Measurements from ENCODE around the gene ADCY9. TPM values are rescaled to one million over a fixed set of nuclear protein-coding genes. Genes with fewer than 3 reads are reported as not detected.

The ADCY9 gene
- polyA plus RNA-seq, 1 donor (not counting 4 experiments of a cell fraction or from before 2014, with no cell fraction given), result 3.0 TPM

DNA sequence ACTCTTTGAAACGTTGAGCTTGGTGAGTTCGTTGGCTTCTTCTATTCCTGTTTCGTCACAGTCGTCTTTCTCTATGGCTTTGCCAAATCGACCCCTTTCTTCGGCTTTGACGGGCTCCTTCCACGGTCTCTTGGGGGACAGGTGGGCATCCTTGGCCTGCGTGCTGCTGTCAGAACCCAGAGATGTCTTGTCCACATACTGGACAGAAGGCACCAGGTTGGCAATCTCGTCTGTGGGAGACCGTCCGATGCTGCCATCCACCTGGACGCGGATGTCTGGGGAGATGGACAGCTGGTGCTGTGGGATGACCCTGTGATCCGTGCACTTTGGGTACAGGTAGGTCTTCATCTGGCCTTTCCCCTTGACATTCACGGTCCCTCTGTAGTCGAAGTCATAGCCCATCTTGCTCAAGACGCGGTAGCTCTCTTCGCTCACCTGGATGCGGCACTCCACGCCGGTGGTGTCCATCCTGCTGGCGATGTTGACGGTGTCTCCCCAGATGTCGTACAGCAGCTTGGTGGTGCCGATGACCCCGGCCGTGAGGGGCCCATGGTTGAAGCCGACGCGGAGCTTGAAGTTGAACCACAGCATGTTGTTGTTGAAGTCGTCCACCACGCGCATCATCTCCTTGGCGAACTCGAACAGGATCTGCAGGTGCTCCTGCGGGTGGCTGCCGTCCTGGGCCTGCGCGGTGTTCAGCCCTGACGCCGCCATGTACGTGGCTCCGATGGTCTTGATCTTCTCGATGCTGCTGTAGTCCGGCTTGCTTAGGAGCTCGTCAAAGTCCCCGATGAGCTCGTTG, 150.3 kb downstream of the ADCY9 start:
- H3K9me3 ChIP-seq (ENCODE audit: control insufficient read depth, low read depth, low read length), result no peaks in the 10 kb centered on the region
- H3K4me1 ChIP-seq (ENCODE audit: control insufficient read depth, extremely low read depth, insufficient read depth, low read length), result no peaks in the 10 kb centered on the region
- TF ChIP-seq EZH2 (IDR thresholded peaks at IDR 0.05; ENCODE audit: low read length) (no peak), CTCF (optimal IDR thresholded peaks at IDR 0.05 in 1 of 3, IDR thresholded peaks at IDR 0.05 in 1 of 3, conservative IDR thresholded peaks at IDR 0.05 in 1 of 3; ENCODE audit: extremely low read depth in 1 of 3, insufficient read depth in 2 of 3, low read length in 3 of 3) (no peak)
- no peak overlapping the region for H3K4me2 ChIP-seq (ENCODE audit: control insufficient read depth, extremely low read depth, insufficient read depth, low read depth, low read length)
- H3K9me1 ChIP-seq (ENCODE audit: control insufficient read depth, extremely low read depth, insufficient read depth, low read length), result no peaks in the 10 kb centered on the region
- no peak overlapping the region for H2AFZ ChIP-seq (ENCODE audit: control insufficient read depth, low read length)
- H3K4me3 ChIP-seq (ENCODE audit: control insufficient read depth in 2 of 3, extremely low read depth in 1 of 3, insufficient read depth in 2 of 3, low read depth in 1 of 3, low read length in 3 of 3), result no peak overlapping the region
- dilution Hi-C loops (cut with MboI; ENCODE audit: extremely low pct_ligation_motif_present, low sequenced_read_pairs), result no loop called here
- H3K27ac ChIP-seq (ENCODE audit: control insufficient read depth, insufficient read depth, low read length), result no peak overlapping the region
- DNase-seq (ENCODE audit: low read depth, low spot score) (no peak), FAIRE-seq (no peak)
- no peaks in the 10 kb centered on the region for H3K27me3 ChIP-seq (ENCODE audit: control insufficient read depth, extremely low read depth, insufficient read depth, low read length)
- peaks cover 0 to 5% of the 10 kb centered on the region in 2 experiments for H3K36me3 ChIP-seq (ENCODE audit: control insufficient read depth in 2 of 2, extremely low read depth in 1 of 2, insufficient read depth in 2 of 2, low read length in 2 of 2)
- H4K20me1 ChIP-seq (ENCODE audit: control insufficient read depth, extremely low read depth, insufficient read depth, low read length), result no peaks in the 10 kb centered on the region
- H3K79me2 ChIP-seq (ENCODE audit: control insufficient read depth, insufficient read depth, low read length), result no peaks in the 10 kb centered on the region
- H3K9ac ChIP-seq (ENCODE audit: control insufficient read depth, extremely low read depth, insufficient read depth, low read length), result no peak overlapping the region

DNA sequence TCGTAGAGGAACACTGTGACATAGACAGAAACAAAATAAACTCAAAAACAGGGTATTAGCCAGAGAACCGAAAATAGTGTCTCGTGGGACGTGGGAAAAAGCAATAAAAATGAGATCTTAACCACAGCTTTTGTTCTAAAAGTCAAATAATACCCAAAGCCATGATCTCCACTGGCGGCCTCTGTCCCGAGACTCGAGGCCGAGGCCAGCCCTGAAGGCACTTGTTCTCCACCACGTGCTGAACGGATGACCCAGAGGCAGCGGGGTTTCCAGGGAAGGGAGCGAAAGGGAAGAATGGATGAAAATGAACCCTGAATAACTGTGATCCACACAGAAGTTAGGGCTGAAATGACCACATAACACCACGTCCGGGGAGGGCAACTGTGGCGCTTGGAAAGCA, 150.9 kb downstream of the ADCY9 start:
- H3K9me1 ChIP-seq (ENCODE audit: control insufficient read depth, extremely low read depth, insufficient read depth, low read length), result no peaks in the 10 kb centered on the region
- H2AFZ ChIP-seq (ENCODE audit: control insufficient read depth, low read length), result no peak overlapping the region
- no peaks in the 10 kb centered on the region for H3K79me2 ChIP-seq (ENCODE audit: control insufficient read depth, insufficient read depth, low read length)
- H3K27ac ChIP-seq (ENCODE audit: control insufficient read depth, insufficient read depth, low read length), result no peak overlapping the region
- no peak overlapping the region for H3K4me3 ChIP-seq (ENCODE audit: control insufficient read depth in 2 of 3, extremely low read depth in 1 of 3, insufficient read depth in 2 of 3, low read depth in 1 of 3, low read length in 3 of 3)
- no peaks in the 10 kb centered on the region for H3K27me3 ChIP-seq (ENCODE audit: control insufficient read depth, extremely low read depth, insufficient read depth, low read length)
- TF ChIP-seq CTCF (optimal IDR thresholded peaks at IDR 0.05 in 1 of 3, IDR thresholded peaks at IDR 0.05 in 1 of 3, conservative IDR thresholded peaks at IDR 0.05 in 1 of 3; ENCODE audit: extremely low read depth in 1 of 3, insufficient read depth in 2 of 3, low read length in 3 of 3) (no peak), EZH2 (IDR thresholded peaks at IDR 0.05; ENCODE audit: low read length) (no peak)
- H3K4me2 ChIP-seq (ENCODE audit: control insufficient read depth, extremely low read depth, insufficient read depth, low read depth, low read length), result no peak overlapping the region
- DNase-seq (ENCODE audit: low read depth, low spot score), result no peak
- H3K9ac ChIP-seq (ENCODE audit: control insufficient read depth, extremely low read depth, insufficient read depth, low read length), result no peak overlapping the region
- H3K9me3 ChIP-seq (ENCODE audit: control insufficient read depth, low read depth, low read length), result no peaks in the 10 kb centered on the region
- H3K36me3 ChIP-seq (ENCODE audit: control insufficient read depth in 2 of 2, extremely low read depth in 1 of 2, insufficient read depth in 2 of 2, low read length in 2 of 2), result peaks cover 0 to 5% of the 10 kb centered on the region in 2 experiments
- no peak for FAIRE-seq
- dilution Hi-C loops (cut with MboI; ENCODE audit: extremely low pct_ligation_motif_present, low sequenced_read_pairs), result no loop called here
- H4K20me1 ChIP-seq (ENCODE audit: control insufficient read depth, extremely low read depth, insufficient read depth, low read length), result no peaks in the 10 kb centered on the region
- peaks cover 2% of the 10 kb centered on the region for H3K4me1 ChIP-seq (ENCODE audit: control insufficient read depth, extremely low read depth, insufficient read depth, low read length)
